PC-9 (cell line): ENCODE results near the gene DLG4. TPM values are rescaled to one million over a fixed set of nuclear protein-coding genes. Genes with fewer than 3 reads are reported as not detected.
"Not testable (repeated sequence)": the region's sequence is repeated elsewhere in the genome, so short reads cannot be mapped to it uniquely, and the experiment has no call there.

Experiments used
- BruUV-seq: library from RNA; stranded (reverse); fragments of 400-500 nt; replicated peaks from 2 replicates; lab custom pipeline; 2021; lab: Mats Ljungman, UMichigan
- CTCF ChIA-PET: fragments of 300-600 bp; sonication (Branson Sonifier 250); formaldehyde crosslinking; loops from one replicate; lab custom pipeline; 2022; ENCODE audit warnings: antibody characterized with exemption; lab: Charles Lee
- POLR2A ChIA-PET: fragments of 300-600 bp; sonication (Branson Sonifier 250); formaldehyde crosslinking; loops from one replicate; lab custom pipeline; 2022; ENCODE audit warnings: antibody characterized with exemption; ENCODE audit not compliant: unreplicated experiment; lab: Charles Lee
- DNase-seq, 2 experiments: peaks; one replicate each; pipeline versions ENCODE4 v3.0.0 to v3.0.0-alpha.2; 2015 to 2022; ENCODE audit warnings: mixed read lengths in 1 of 2
- H2AFZ ChIP-seq: fragments of 200-600 bp; sonication (generic); 2 replicates; pipeline ENCODE4 v1.8.1; 2017; ENCODE audit warnings: antibody characterized with exemption
- H3F3A ChIP-seq: fragments of 200-600 bp; sonication (generic); 2 replicates; pipeline ENCODE4 v1.8.1; 2017; ENCODE audit warnings: antibody characterized with exemption, mild to moderate bottlenecking, low read depth; ENCODE audit not compliant: insufficient read depth
- H3K27ac ChIP-seq: fragments of 200-600 bp; sonication (generic); 2 replicates; pipeline ENCODE4 v1.6.1; 2016; ENCODE audit warnings: mixed run types
- H3K27me3 ChIP-seq: fragments of 200-600 bp; sonication (generic); 2 replicates; pipeline ENCODE4 v1.6.1; 2016; ENCODE audit warnings: low read depth, mixed run types; ENCODE audit not compliant: insufficient read depth
- H3K36me3 ChIP-seq: fragments of 200-600 bp; sonication (generic); 2 replicates; pipeline ENCODE4 v1.6.1; 2016; ENCODE audit warnings: low read depth, mixed run types
- H3K4me1 ChIP-seq: fragments of 200-600 bp; sonication (generic); replicated peaks from 2 replicates; pipeline ENCODE4 v1.6.1; 2016; ENCODE audit warnings: mixed run types; ENCODE audit not compliant: insufficient read depth
- H3K4me2 ChIP-seq: fragments of 200-600 bp; sonication (generic); 2 replicates; pipeline ENCODE4 v1.6.1; 2017; ENCODE audit warnings: mixed run types
- H3K4me3 ChIP-seq: fragments of 200-600 bp; sonication (generic); 2 replicates; pipeline ENCODE4 v1.6.1; 2016; ENCODE audit warnings: mixed run types
- H3K79me2 ChIP-seq: fragments of 200-600 bp; sonication (generic); 2 replicates; pipeline ENCODE4 v1.6.1; 2017; ENCODE audit warnings: low read depth, mixed run types
- H3K9me2 ChIP-seq: fragments of 200-600 bp; sonication (generic); 2 replicates; pipeline ENCODE4 v1.8.1; 2017; ENCODE audit warnings: mild to moderate bottlenecking; ENCODE audit not compliant: insufficient read depth
- H3K9me3 ChIP-seq: fragments of 200-600 bp; sonication (generic); 2 replicates; pipeline ENCODE4 v1.8.1; 2016; ENCODE audit warnings: low read depth; ENCODE audit not compliant: insufficient read depth
- H4K20me1 ChIP-seq: fragments of 200-600 bp; sonication (generic); 2 replicates; pipeline ENCODE4 v1.8.1; 2017; ENCODE audit not compliant: insufficient read depth
- CTCF ChIP-seq: fragments of 200-600 bp; sonication (generic); conservative IDR thresholded peaks from 2 replicates; pipeline ENCODE4 v1.6.1; 2017; ENCODE audit warnings: mixed run types, antibody characterized with exemption, mild to moderate bottlenecking, moderate library complexity
- EZH2 ChIP-seq: fragments of 200-600 bp; sonication (generic); IDR thresholded peaks from 2 replicates; pipeline ENCODE4 v1.8.0; 2017; ENCODE audit warnings: antibody characterized with exemption, low read depth
- intact Hi-C: fragments of 100-400 bp; cut with micrococcal nuclease; formaldehyde crosslinking; loops from one replicate; pipeline ENCODE4 v1.10.0; 2022; ENCODE audit not compliant: unreplicated experiment
- total RNA-seq: library from RNA; stranded (reverse); gene quantifications from 2 replicates; pipeline ENCODE4 v1.2.3, GENCODE V29; 2021

The DLG4 gene
- total RNA-seq, 1 experiment from 2014 or later = 32.8 TPM

- no peak overlapping the region for H2AFZ ChIP-seq
- H3K27me3 ChIP-seq = no peaks in the 10 kb centered on the region
- H3K4me3 ChIP-seq = no peak overlapping the region
- H3K27ac ChIP-seq = no peak overlapping the region
- peaks cover 60% of the 10 kb centered on the region for H3K79me2 ChIP-seq
- H3K9me2 ChIP-seq = no peaks in the 10 kb centered on the region
- TF ChIP-seq EZH2 = no peak
- no peak for TF ChIP-seq CTCF
- intact Hi-C loops = no loop called here
- peaks cover 6% of the 10 kb centered on the region; the same call in 1 of the 2 replicates for H4K20me1 ChIP-seq
- peaks cover 13% of the 10 kb centered on the region; the same call in 1 of the 2 replicates for H3K36me3 ChIP-seq
- ChIA-PET POLR2A (no interaction called here), CTCF (no interaction called here)
- 0 out of 2 replicates have a peak overlapping the region, but pooled peaks have one; percentile 90 for H3K4me2 ChIP-seq
- no TSS peak for BruUV-seq
- DNase-seq = no peak
- H3F3A ChIP-seq = peaks cover 39% of the 10 kb centered on the region
- H3K9me3 ChIP-seq = no peaks in the 10 kb centered on the region
- H3K4me1 ChIP-seq = peaks cover 24% of the 10 kb centered on the region
Observed at GRCh38 chr17:7248796-7249195, 29.2 kb upstream of the DLG4 start.

- Histone ChIP-seq H3K9me3 (no peaks in the 10 kb centered on the region), H3K36me3 (peaks cover 13% of the 10 kb centered on the region; the same call in 1 of the 2 replicates), H4K20me1 (peaks cover 6% of the 10 kb centered on the region; the same call in 1 of the 2 replicates), H2AFZ (no peak overlapping the region), H3K27ac (no peak overlapping the region), H3K27me3 (no peaks in the 10 kb centered on the region), H3K4me2 (no peak overlapping the region), H3K9me2 (no peaks in the 10 kb centered on the region), H3K79me2 (peaks cover 50% of the 10 kb centered on the region), H3K4me3 (no peak overlapping the region), H3F3A (peaks cover 42% of the 10 kb centered on the region), H3K4me1 (peaks cover 22% of the 10 kb centered on the region)
- intact Hi-C loops = no loop called here
- TF ChIP-seq CTCF = no peak
- TF ChIP-seq EZH2 = no peak
- BruUV-seq = no TSS peak
- ChIA-PET POLR2A (interaction anchor here (0.6 kb wide), 1 partner anchor 99 kb away, joined by 13 read pairs; no protein-coding TSS in a partner anchor), CTCF (no interaction called here)
- no peak for DNase-seq
Observed at GRCh38 chr17:7246779-7247178, 27.1 kb upstream of the DLG4 start.

DNA sequence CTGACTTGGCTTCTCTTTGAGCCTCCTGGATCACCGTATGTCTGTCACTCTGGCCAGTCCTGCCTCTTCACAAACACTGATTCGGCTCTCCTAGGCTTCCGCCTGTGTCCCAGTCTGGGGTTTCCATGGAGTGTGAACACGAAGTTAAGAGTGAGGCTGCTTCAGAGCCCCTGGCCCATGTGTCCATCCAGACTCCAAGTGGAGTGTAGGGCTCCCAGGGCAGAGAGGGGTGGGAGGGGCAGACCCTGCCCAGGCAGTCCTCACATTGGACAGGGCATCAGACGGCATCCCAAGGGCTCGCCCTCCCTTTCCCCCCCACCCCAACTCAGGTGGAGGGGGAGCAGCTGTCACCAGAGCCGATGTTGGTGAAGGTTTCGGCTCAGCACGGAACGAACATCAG is 24.2 kb upstream of the DLG4 start:
- H3K27me3 ChIP-seq, H3K9me3 ChIP-seq, H3K4me2 ChIP-seq, H4K20me1 ChIP-seq, H3K9me2 ChIP-seq, DNase-seq, POLR2A ChIA-PET, H2AFZ ChIP-seq, BruUV-seq, intact Hi-C loops, H3K27ac ChIP-seq, H3K4me3 ChIP-seq: not testable (repeated sequence)
- Histone ChIP-seq H3K79me2 (peaks cover 47% of the 10 kb centered on the region), H3K36me3 (peaks cover 23% of the 10 kb centered on the region; the same call in 1 of the 2 replicates), H3K4me1 (peaks cover 22% of the 10 kb centered on the region), H3F3A (peaks cover 57% of the 10 kb centered on the region)
- CTCF ChIA-PET = interaction anchor here (0.6 kb wide), 1 partner anchor 444 kb away, joined by 4 read pairs; no protein-coding TSS in a partner anchor

DNA sequence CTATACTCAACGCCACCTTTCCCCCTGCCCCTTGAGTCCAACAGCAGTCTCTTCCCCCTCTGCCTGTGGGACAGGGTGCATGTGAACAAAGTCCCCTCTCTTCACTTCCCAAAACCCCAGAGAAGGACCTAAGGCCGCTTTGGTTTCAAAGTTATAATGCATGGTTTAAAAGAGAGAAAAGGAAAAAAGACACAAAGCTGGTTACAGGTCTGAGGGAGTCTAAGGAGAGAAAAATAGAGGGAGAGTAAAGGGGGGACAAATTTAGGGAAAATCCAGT is 23.8 kb upstream of the DLG4 start:
- intact Hi-C loops = no loop called here
- H3K9me3 ChIP-seq = no peaks in the 10 kb centered on the region
- H3K27me3 ChIP-seq = no peaks in the 10 kb centered on the region
- TF ChIP-seq EZH2 (no peak), CTCF (no peak)
- peak overlapping the region; percentile 96 for H3K4me2 ChIP-seq
- peaks cover 23% of the 10 kb centered on the region; the same call in 1 of the 2 replicates for H3K36me3 ChIP-seq
- peaks cover 57% of the 10 kb centered on the region for H3F3A ChIP-seq
- H3K4me1 ChIP-seq = peaks cover 21% of the 10 kb centered on the region
- BruUV-seq = no TSS peak
- DNase-seq = no peak
- CTCF ChIA-PET = interaction anchor here (0.6 to 0.9 kb wide), 2 partner anchors 65 to 444 kb away, joined by 4 read pairs; no protein-coding TSS in a partner anchor
- H4K20me1 ChIP-seq = peaks cover 6% of the 10 kb centered on the region; the same call in 1 of the 2 replicates
- no peak overlapping the region for H2AFZ ChIP-seq
- H3K9me2 ChIP-seq = no peaks in the 10 kb centered on the region
- peak overlapping the region; percentile 78; the same call in 1 of the 2 replicates for H3K4me3 ChIP-seq
- POLR2A ChIA-PET = no interaction called here
- H3K27ac ChIP-seq = peak overlapping the region; percentile 87; the same call in 1 of the 2 replicates
- peaks cover 47% of the 10 kb centered on the region for H3K79me2 ChIP-seq
